Measurements from ENCODE around the gene MTM1.

The MTM1 gene

GRCh38 chrX:150574559-150575418 is 6.4 kb downstream of the MTM1 start:
- TF ChIP-seq CTCF (IDR thresholded peaks at IDR 0.05; ENCODE audit: insufficient read depth, low read length, poor library complexity, severe bottlenecking) (no peak), EZH2phosphoT487 (conservative IDR thresholded peaks at IDR 0.05; ENCODE audit: low read length) (no peak)
- no peak overlapping the region for H3K4me2 ChIP-seq (ENCODE audit: low read depth, low read length, poor library complexity, severe bottlenecking)
- H2AFZ ChIP-seq (ENCODE audit: low read depth, low read length, severe bottlenecking) = no peak overlapping the region
- no peak overlapping the region for H3K9ac ChIP-seq (ENCODE audit: low read length)
- no peaks in the 10 kb centered on the region for H3K36me3 ChIP-seq (ENCODE audit: low read length)
- H3K79me2 ChIP-seq (ENCODE audit: insufficient read depth, low read length) = no peaks in the 10 kb centered on the region
- H3K27ac ChIP-seq (ENCODE audit: low read depth, low read length) = no peak overlapping the region
- no peaks in the 10 kb centered on the region for H3K9me2 ChIP-seq (replicated peaks; ENCODE audit: insufficient read depth, low read length)
- H3F3A ChIP-seq (ENCODE audit: insufficient read depth) = no peaks in the 10 kb centered on the region
- H3K27me3 ChIP-seq (ENCODE audit: low read length) = no peaks in the 10 kb centered on the region
- no peak overlapping the region for H3K4me3 ChIP-seq (ENCODE audit: insufficient read depth, low read length, poor library complexity, severe bottlenecking)
- no peaks in the 10 kb centered on the region for H3K9me3 ChIP-seq (ENCODE audit: insufficient read depth, low read length)
- no peaks in the 10 kb centered on the region for H4K20me1 ChIP-seq (ENCODE audit: low read depth, low read length)

GRCh38 chrX:150575419-150575814 is 7.0 kb downstream of the MTM1 start:
- Histone ChIP-seq H3K9ac (ENCODE audit: low read length) (no peak overlapping the region), H3K36me3 (ENCODE audit: low read length) (no peaks in the 10 kb centered on the region), H3K9me2 (replicated peaks; ENCODE audit: insufficient read depth, low read length) (no peaks in the 10 kb centered on the region), H3K4me2 (ENCODE audit: low read depth, low read length, poor library complexity, severe bottlenecking) (no peak overlapping the region), H2AFZ (ENCODE audit: low read depth, low read length, severe bottlenecking) (no peak overlapping the region), H3K27me3 (ENCODE audit: low read length) (no peaks in the 10 kb centered on the region), H3K4me3 (ENCODE audit: insufficient read depth, low read length, poor library complexity, severe bottlenecking) (no peak overlapping the region), H3K9me3 (ENCODE audit: insufficient read depth, low read length) (no peaks in the 10 kb centered on the region), H3K27ac (ENCODE audit: low read depth, low read length) (no peak overlapping the region), H4K20me1 (ENCODE audit: low read depth, low read length) (no peaks in the 10 kb centered on the region), H3F3A (ENCODE audit: insufficient read depth) (no peaks in the 10 kb centered on the region), H3K79me2 (ENCODE audit: insufficient read depth, low read length) (no peaks in the 10 kb centered on the region)
- TF ChIP-seq EZH2phosphoT487 (conservative IDR thresholded peaks at IDR 0.05; ENCODE audit: low read length) (no peak), CTCF (IDR thresholded peaks at IDR 0.05; ENCODE audit: insufficient read depth, low read length, poor library complexity, severe bottlenecking) (no peak)

- Histone ChIP-seq H3K36me3 (ENCODE audit: low read length) (no peaks in the 10 kb centered on the region), H3K9ac (ENCODE audit: low read length) (no peak overlapping the region), H3K4me2 (ENCODE audit: low read depth, low read length, poor library complexity, severe bottlenecking) (no peak overlapping the region), H3K79me2 (ENCODE audit: insufficient read depth, low read length) (no peaks in the 10 kb centered on the region), H3K27ac (ENCODE audit: low read depth, low read length) (no peak overlapping the region), H3K9me2 (replicated peaks; ENCODE audit: insufficient read depth, low read length) (no peaks in the 10 kb centered on the region), H2AFZ (ENCODE audit: low read depth, low read length, severe bottlenecking) (no peak overlapping the region), H3K4me3 (ENCODE audit: insufficient read depth, low read length, poor library complexity, severe bottlenecking) (no peak overlapping the region), H3K27me3 (ENCODE audit: low read length) (no peaks in the 10 kb centered on the region), H4K20me1 (ENCODE audit: low read depth, low read length) (no peaks in the 10 kb centered on the region), H3F3A (ENCODE audit: insufficient read depth) (no peaks in the 10 kb centered on the region), H3K9me3 (ENCODE audit: insufficient read depth, low read length) (no peaks in the 10 kb centered on the region)
- TF ChIP-seq CTCF (IDR thresholded peaks at IDR 0.05; ENCODE audit: insufficient read depth, low read length, poor library complexity, severe bottlenecking) (no peak), EZH2phosphoT487 (conservative IDR thresholded peaks at IDR 0.05; ENCODE audit: low read length) (no peak)
Observed at GRCh38 chrX:150577174-150577573, 8.8 kb downstream of the MTM1 start.

Measured in SU-DHL-6 (cell line).